ENCODE measurements around the gene RSBN1L.

GRCh38 chr7:77820967-77821366 is 124.7 kb downstream of the RSBN1L start:
- TF ChIP-seq ARNT (IDR thresholded peaks at IDR 0.05) = no peak
- no peak for TF ChIP-seq SUZ12 (IDR thresholded peaks at IDR 0.05)

All from HEK293T (cell line).